Stimulated activated CD4-positive, alpha-beta T cell treated with anti-CD3 and anti-CD28 coated beads, Interleukin-2, amount 100 ng/mL, for 4 hours (primary cell): Measurements from ENCODE around the gene METTL21A.

Source experiments
- DNase-seq: peaks from one replicate; pipeline ENCODE4 v3.0.0-alpha.2; 2020; ENCODE audit warnings: low read depth

Gene METTL21A

DNA sequence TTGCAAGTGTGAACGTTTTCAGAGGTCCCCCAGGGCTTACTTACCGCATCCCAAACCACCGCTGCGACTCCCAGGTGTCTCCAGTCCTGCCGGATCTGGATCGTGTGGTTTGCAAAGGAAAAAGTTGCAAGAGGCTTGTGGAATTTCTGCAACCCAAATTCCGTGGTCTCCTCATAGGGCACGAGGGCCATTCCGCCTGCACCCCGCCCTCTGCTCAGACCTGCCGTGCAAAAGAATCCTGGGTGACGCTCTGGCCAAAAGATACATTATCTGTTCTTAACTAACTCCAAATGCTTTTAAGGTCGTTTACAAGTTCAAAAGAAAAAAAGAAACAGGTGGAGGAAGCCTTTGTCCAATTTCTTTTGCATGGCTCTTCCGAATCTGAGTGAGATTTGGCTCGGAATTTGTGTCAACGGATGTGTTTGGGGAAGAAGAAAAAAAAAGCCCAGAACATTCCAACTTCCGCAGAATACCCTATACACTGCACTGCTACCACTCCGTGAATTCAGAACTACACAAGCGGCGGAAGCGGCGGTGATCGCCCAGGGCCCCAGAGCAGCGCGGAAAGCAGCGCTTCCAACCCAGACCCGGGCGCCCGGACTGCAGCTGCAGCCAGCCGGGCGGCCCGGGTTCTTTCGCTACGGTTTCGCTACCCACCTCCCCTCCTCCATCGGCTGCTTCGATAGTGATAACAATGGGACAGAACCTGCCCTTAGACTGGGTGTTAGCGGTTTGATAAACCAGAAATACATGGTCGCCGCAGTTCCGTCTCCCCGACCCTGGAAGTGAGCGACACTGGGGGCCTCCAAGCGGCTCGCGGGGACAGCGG is 795 bp downstream of the METTL21A start:
- peak; percentile 53 for DNase-seq

DNA sequence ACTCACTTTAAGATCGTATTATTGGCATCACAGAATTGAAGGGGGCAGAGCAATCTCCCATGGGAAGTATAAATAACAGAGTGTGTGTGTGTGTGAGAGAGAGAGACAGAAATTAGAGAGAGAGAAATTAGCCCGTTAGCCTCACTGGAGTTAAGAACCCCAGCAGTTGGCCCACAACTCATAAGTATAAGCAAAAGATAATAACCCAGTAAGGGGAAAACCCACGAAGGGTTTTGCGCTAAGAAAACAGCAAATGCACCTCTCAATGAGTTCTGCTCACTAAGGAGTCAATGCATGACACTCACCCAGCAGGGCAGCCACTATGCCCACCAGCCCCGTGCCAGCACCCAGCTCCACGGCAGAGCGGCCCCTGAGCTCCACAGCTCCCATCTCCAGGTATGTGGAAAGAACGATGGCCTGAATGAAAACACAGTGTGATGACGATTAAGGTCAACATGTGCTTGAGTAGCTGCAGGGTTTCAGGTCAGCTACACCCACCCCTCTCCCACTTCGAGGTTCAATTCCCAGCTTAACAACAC is 3.6 kb downstream of the METTL21A start:
- DNase-seq = no peak

- DNase-seq = no peak
Observed at GRCh38 chr2:207619764-207620203, 5.4 kb downstream of the METTL21A start.

- DNase-seq = no peak
Observed at GRCh38 chr2:207617011-207617671, 8.1 kb downstream of the METTL21A start.

DNA sequence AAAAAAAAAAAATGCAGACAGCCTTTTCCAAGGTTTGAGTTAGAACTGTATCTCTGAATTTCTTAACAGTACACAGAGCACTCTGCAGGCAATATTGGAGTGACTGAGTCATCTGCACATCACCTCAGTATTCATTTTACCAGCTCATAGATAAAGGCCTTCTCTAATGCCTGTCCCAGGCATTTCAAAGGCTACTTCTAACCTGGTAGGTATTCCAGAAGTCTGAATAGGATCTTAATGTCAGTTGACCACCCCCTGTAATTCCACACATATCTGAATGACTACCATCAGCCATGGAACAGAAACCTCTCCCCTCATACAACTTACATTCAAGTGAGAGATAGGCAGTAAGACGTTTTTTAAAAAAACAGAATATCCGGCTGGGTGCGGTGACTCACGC is 9.0 kb downstream of the METTL21A start:
- DNase-seq = no peak

GRCh38 chr2:207614824-207615223 is 10.4 kb downstream of the METTL21A start:
- DNase-seq = no peak

- no peak for DNase-seq
Observed at GRCh38 chr2:207612714-207613113, 12.5 kb downstream of the METTL21A start.

- no peak for DNase-seq
Observed at GRCh38 chr2:207606829-207607228, 18.4 kb downstream of the METTL21A start.

- no peak for DNase-seq
Observed at GRCh38 chr2:207606399-207606798, 18.8 kb downstream of the METTL21A start.

DNA sequence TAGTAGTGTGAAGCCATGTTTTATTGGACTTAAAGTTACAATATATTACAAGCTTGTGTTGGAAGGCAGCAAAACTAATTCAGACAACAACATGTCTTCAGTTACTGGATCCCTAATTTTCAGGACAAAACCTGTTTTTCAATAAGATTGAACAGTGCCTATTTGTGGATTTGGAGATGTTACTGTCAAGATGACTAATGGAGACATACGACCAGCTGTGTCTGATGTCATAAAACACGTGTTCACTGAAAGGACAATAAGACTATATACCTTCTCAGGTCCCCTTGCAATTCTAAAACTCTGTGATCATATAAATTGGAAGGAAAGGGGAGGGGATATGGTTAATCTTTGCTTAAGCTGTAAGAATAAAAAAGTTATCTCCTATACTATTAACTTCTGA is 21.7 kb downstream of the METTL21A start:
- no peak for DNase-seq

DNA sequence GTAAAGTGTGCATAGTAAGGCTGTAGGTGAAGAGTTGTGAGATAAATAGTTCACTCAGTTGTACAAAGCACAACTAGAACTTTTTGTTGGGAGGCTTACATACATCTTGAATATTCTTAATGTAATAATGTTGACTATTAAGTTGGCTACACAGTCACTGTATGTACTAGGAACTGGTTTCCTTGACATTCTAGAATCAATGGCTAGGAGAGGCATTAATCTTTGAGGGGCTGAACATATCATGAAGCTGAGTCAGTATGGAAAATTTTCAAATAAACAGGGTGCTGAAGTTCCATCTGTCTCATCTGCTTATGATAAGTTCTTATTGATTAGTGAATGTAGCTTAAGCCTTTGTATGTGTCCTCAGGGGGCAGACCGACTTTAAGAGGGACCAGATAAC is 23.4 kb downstream of the METTL21A start:
- no peak for DNase-seq

DNA sequence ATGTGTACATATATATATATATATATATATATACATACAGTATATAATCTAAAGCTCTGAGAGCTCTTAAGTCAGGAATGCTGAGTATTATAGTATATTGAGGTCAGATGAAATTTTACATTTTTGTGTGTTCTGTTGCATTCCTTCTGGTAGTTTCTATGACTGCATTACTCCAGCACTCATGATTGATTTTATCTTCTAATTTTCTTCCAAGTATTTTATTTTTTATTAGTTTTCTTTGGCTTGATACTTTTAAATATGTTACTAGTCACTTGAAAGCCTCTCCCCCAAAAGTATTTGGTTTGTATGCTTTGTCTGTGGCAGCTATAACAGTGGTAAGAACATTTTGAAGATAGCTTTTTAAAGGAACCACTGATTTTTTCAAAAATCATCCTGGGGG is 25.0 kb downstream of the METTL21A start:
- no peak for DNase-seq

- DNase-seq = no peak
Observed at GRCh38 chr2:207599636-207600035, 25.6 kb downstream of the METTL21A start.

GRCh38 chr2:207594731-207595130 is 30.5 kb downstream of the METTL21A start:
- no peak for DNase-seq

DNA sequence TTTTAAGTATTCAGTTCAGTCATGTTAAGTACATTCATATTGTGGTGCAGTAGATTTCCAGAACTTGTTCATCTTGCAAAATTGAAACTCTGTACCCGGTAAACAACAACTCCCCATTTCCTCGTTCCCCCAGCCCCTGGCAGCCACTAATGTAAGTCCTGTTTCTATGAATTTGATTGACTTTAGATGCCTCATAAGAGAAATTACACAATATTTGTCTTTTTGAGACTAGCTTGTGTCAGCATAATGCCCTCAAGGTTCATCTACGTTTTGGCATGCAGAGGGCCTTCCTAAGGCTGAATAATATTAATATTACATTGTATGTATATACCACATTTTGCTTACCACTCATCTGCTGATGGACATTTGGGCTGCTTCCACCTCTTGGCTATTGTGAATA is 30.9 kb downstream of the METTL21A start:
- DNase-seq = no peak

- no peak for DNase-seq
Observed at GRCh38 chr2:207593277-207593676, 31.9 kb downstream of the METTL21A start.

- DNase-seq = no peak
Observed at GRCh38 chr2:207589143-207589542, 36.1 kb downstream of the METTL21A start.

DNA sequence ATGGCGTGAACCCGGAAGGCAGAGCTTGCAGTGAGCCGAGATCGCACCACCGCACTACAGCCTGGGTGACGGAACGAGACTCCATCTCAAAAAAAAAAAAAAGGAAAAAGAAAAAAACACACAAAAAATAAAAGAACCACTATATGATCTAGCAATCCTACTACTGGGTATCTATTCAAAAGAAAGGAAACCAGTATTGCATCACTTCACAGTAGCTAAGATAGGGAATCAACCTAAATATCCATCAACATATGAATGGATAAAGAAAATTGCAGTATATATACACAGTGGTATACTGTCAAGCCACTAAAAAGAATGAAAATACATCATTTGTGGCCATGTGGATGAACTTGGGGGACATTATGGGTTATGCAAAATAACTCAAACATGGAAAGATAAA is 37.9 kb downstream of the METTL21A start:
- no peak for DNase-seq

GRCh38 chr2:207584952-207585351 is 40.2 kb downstream of the METTL21A start:
- no peak for DNase-seq

DNA sequence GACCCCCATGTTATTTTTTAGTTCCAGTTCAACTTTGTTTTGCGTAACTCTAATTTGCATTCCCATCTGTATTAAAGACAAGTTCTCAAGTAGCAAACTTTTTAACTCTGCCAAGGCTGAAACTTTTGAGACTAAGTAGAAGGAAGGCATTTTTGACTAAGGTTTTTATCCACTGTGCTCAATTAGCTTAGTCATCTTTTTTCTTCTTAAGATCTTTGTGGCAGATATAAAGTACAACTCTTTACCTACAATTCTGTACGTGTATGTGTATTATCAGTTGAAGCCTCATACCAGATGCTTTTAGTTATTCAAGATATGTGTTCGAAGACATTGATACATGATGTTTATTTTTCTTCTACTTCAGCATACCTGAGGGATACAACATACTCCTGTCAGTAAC is 53.8 kb downstream of the METTL21A start:
- DNase-seq = no peak

GRCh38 chr2:207567671-207568070 is 57.5 kb downstream of the METTL21A start:
- DNase-seq = no peak

DNA sequence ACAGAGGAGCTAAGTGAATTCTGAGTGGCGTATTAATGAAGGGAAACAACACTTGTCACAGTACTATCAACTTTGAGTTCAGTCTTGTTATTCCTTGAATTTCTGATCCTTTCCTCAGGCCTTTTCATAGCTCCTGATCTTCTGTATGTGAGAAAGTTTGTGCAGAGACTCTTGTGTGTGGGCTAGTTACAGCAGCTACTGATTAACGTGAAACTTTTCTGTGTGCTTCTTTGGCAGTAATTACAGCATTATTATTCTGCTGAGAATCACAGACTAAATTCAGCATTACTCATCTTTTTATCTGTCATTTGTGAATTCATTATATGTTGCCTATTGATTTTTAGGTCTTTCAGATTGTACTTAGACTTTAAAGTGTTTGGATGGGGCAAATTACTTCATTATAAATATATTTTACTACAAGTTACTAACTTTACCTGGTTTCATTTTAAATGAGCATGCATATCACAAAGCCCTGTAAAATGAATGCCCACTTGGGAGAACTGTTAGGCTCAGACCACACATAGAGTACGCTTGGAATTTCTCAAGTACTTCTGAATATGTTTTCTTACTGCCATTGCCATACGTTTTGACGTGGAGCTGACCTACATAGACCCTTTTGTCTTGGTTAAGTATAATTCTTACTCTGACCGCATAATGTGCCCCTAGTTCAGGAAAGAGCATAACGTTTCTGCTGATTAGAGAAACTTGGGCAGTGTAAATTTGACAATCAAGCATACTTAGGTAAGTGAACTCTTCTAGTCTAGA is 59.3 kb downstream of the METTL21A start:
- DNase-seq = no peak
